22Rv1 (cell line): ENCODE measurements around the gene SEZ6L.

ENCODE experiments used
- CTCF ChIP-seq: fragments of 450-650 bp; IDR thresholded peaks from 2 replicates; pipeline ENCODE4 v1.5.1; 2017; ENCODE audit warnings: mild to moderate bottlenecking
- ZFX ChIP-seq: fragments of 450-650 bp; IDR thresholded peaks from 2 replicates; pipeline ENCODE4 v1.6.1; 2017; ENCODE audit warnings: antibody characterized with exemption, borderline replicate concordance

GRCh38 chr22:26264162-26264561, 94.9 kb downstream of the SEZ6L start:
- TF ChIP-seq CTCF (no peak), ZFX (no peak)
